ENCODE results near the gene PCCB. TPM values are rescaled to one million over a fixed set of nuclear protein-coding genes. Genes with fewer than 3 reads are reported as not detected.

PCCB gene
- total RNA-seq, 2 experiments from 2014 or later: 39.7 to 51.5 TPM

DNA sequence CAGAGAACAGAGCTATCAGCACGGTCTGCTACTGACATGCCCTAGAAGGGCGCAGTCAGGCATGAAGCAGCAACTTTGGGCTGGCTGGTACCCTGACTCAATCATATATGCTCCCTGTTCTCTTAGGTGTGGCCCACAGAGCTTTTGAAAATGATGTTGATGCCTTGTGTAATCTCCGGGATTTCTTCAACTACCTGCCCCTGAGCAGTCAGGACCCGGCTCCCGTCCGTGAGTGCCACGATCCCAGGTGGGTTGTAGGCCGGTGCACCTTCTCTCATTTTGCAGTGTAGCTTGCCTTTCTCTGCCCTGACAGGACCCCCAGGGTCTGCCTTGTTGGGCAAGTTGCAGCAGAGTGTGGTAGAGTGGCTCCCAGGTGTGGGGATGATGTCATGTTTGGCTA is 47.7 kb downstream of the PCCB start:
- TF ChIP-seq, protein P1, sequence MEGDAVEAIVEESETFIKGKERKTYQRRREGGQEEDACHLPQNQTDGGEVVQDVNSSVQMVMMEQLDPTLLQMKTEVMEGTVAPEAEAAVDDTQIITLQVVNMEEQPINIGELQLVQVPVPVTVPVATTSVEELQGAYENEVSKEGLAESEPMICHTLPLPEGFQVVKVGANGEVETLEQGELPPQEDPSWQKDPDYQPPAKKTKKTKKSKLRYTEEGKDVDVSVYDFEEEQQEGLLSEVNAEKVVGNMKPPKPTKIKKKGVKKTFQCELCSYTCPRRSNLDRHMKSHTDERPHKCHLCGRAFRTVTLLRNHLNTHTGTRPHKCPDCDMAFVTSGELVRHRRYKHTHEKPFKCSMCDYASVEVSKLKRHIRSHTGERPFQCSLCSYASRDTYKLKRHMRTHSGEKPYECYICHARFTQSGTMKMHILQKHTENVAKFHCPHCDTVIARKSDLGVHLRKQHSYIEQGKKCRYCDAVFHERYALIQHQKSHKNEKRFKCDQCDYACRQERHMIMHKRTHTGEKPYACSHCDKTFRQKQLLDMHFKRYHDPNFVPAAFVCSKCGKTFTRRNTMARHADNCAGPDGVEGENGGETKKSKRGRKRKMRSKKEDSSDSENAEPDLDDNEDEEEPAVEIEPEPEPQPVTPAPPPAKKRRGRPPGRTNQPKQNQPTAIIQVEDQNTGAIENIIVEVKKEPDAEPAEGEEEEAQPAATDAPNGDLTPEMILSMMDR (conservative IDR thresholded peaks at IDR 0.05; ENCODE audit: low read length): no peak
- no peak for TF ChIP-seq EZH2phosphoT487 (IDR thresholded peaks at IDR 0.05; ENCODE audit: borderline replicate concordance, low read depth, low read length)
- Histone ChIP-seq H3K9me2 (ENCODE audit: insufficient read depth, low read length) (no peaks in the 10 kb centered on the region), H3K4me3 (ENCODE audit: low read depth, low read length, poor library complexity, severe bottlenecking) (no peak overlapping the region), H2AFZ (ENCODE audit: low read length) (no peak overlapping the region), H3K79me2 (ENCODE audit: insufficient read depth, low read depth, low read length) (no peaks in the 10 kb centered on the region), H3K9me3 (ENCODE audit: low read length) (no peaks in the 10 kb centered on the region), H3K27ac (ENCODE audit: low read depth, low read length, poor library complexity, severe bottlenecking) (no peak overlapping the region), H4K20me1 (ENCODE audit: insufficient read depth, low read length) (no peaks in the 10 kb centered on the region), H3K36me3 (ENCODE audit: insufficient read depth, low read length) (peaks cover 81% of the 10 kb centered on the region), H3K4me2 (ENCODE audit: low read length) (no peak overlapping the region), H3K4me1 (ENCODE audit: insufficient read depth, low read length, poor library complexity, severe bottlenecking) (no peaks in the 10 kb centered on the region)
- DNase-seq (ENCODE audit: low spot score): no peak
- no TSS peak for BruUV-seq (replicated peaks)
- POLR2A ChIA-PET: no interaction called here
- intact Hi-C loops (cut with micrococcal nuclease; ENCODE audit: unreplicated experiment): no loop called here
- CTCF ChIA-PET (ENCODE audit: unreplicated experiment): no interaction called here

DNA sequence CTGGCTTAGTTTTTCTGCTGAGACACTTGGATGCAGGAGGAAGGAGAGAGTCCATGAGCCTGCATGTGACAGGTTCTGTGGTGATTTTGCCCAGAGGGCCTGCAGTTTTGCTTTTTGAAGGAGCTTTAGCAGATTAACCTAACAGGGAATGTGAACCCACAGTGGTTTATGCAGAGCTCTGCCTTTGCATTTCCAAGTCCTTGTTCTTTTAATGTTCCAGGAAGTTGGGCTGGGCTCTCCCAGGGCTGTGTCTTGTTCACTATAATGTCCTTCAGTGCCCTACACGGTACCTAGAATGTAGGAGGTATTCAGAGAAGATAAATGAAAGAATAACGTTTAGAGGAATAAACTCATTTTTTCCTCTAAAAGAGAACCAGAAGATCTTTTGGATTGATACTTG is 50.3 kb downstream of the PCCB start:
- H3K36me3 ChIP-seq (ENCODE audit: insufficient read depth, low read length): peaks cover 55% of the 10 kb centered on the region
- no peak for DNase-seq (ENCODE audit: low spot score)
- TF ChIP-seq EZH2phosphoT487 (IDR thresholded peaks at IDR 0.05; ENCODE audit: borderline replicate concordance, low read depth, low read length): no peak
- TF ChIP-seq, protein P1 (conservative IDR thresholded peaks at IDR 0.05; ENCODE audit: low read length): no peak
- H3K4me3 ChIP-seq (ENCODE audit: low read depth, low read length, poor library complexity, severe bottlenecking): no peak overlapping the region
- no peaks in the 10 kb centered on the region for H3K79me2 ChIP-seq (ENCODE audit: insufficient read depth, low read depth, low read length)
- H3K27ac ChIP-seq (ENCODE audit: low read depth, low read length, poor library complexity, severe bottlenecking): no peak overlapping the region
- POLR2A ChIA-PET: interaction anchor here (0.6 to 1.0 kb wide), 2 partner anchors 13 to 35 kb away, joined by 3 to 4 read pairs; no protein-coding TSS in a partner anchor
- no peaks in the 10 kb centered on the region for H3K9me3 ChIP-seq (ENCODE audit: low read length)
- no peaks in the 10 kb centered on the region for H3K4me1 ChIP-seq (ENCODE audit: insufficient read depth, low read length, poor library complexity, severe bottlenecking)
- CTCF ChIA-PET (ENCODE audit: unreplicated experiment): no interaction called here
- no peaks in the 10 kb centered on the region for H4K20me1 ChIP-seq (ENCODE audit: insufficient read depth, low read length)
- no peak overlapping the region for H3K4me2 ChIP-seq (ENCODE audit: low read length)
- intact Hi-C loops (cut with micrococcal nuclease; ENCODE audit: unreplicated experiment): no loop called here
- no peak overlapping the region for H2AFZ ChIP-seq (ENCODE audit: low read length)
- no peaks in the 10 kb centered on the region for H3K9me2 ChIP-seq (ENCODE audit: insufficient read depth, low read length)
- no TSS peak for BruUV-seq (replicated peaks)

DNA sequence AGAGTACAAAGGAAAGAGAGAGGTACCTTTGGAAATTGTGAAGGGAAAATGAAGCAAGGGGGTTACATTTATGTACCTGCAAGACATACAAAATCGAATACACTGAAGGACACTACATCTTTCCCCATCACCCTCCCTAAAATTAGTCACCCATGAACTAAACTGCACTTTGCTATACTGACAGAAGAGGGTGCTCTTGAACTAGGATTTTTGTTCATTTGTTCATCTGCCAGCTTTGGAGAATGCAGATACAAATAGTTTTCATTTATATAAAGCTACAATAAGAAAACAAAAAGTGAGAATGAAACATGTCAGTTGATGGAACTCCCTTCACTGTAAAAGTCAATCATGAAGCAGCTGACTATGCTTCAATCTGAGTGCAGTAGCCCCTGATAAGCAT is 55.7 kb downstream of the PCCB start:
- POLR2A ChIA-PET: interaction anchor here (0.7 to 2.3 kb wide), 4 partner anchors 13 to 446 kb away, joined by 3 to 11 read pairs (median 4); partner anchors contain the start of gene STAG1

More for the DNA sequence above, 55.7 kb downstream of the PCCB start:
- Histone ChIP-seq H3K4me2 (ENCODE audit: low read length) (no peak overlapping the region), H3K27ac (ENCODE audit: low read depth, low read length, poor library complexity, severe bottlenecking) (no peak overlapping the region), H4K20me1 (ENCODE audit: insufficient read depth, low read length) (no peaks in the 10 kb centered on the region), H3K36me3 (ENCODE audit: insufficient read depth, low read length) (peaks cover 11% of the 10 kb centered on the region), H3K4me3 (ENCODE audit: low read depth, low read length, poor library complexity, severe bottlenecking) (no peak overlapping the region), H3K79me2 (ENCODE audit: insufficient read depth, low read depth, low read length) (no peaks in the 10 kb centered on the region), H2AFZ (ENCODE audit: low read length) (no peak overlapping the region), H3K9me3 (ENCODE audit: low read length) (no peaks in the 10 kb centered on the region), H3K9me2 (ENCODE audit: insufficient read depth, low read length) (no peaks in the 10 kb centered on the region), H3K4me1 (ENCODE audit: insufficient read depth, low read length, poor library complexity, severe bottlenecking) (no peaks in the 10 kb centered on the region)
- TF ChIP-seq EZH2phosphoT487 (IDR thresholded peaks at IDR 0.05; ENCODE audit: borderline replicate concordance, low read depth, low read length): no peak
- TF ChIP-seq, protein P1 (conservative IDR thresholded peaks at IDR 0.05; ENCODE audit: low read length): peak; percentile 85
- CTCF ChIA-PET (ENCODE audit: unreplicated experiment): interaction anchor here (1.2 to 1.5 kb wide), 2 partner anchors 447 to 708 kb away, joined by 4 to 5 read pairs; partner anchors contain the start of gene STAG1
- BruUV-seq (replicated peaks): no TSS peak
- DNase-seq (ENCODE audit: low spot score): peak; percentile 62
- intact Hi-C loops (cut with micrococcal nuclease; ENCODE audit: unreplicated experiment): loop anchor here (1.0 kb wide), 3 partner anchors 231 to 708 kb away; partner anchors contain the start of gene STAG1
